Activated T-cell treated with anti-CD3 and anti-CD28 coated beads, Interleukin-2, amount 50 U/mL, for 72 hours (primary cell): ENCODE results near the gene CDH9. TPM values are rescaled to one million over a fixed set of nuclear protein-coding genes. Genes with fewer than 3 reads are reported as not detected.
"Not testable (repeated sequence)": the region's sequence is repeated elsewhere in the genome, so short reads cannot be mapped to it uniquely, and the experiment has no call there.

Experiments
- ATAC-seq, 2 donors: fragments of 150-1000 bp; cut with Tn5 transposase; replicated peaks in 1 of 2; 2 replicates each; pipeline ENCODE4 v1.10.0; 2021; ENCODE audit warnings: moderate library complexity in 2 of 2, mild to moderate bottlenecking in 1 of 2
- DNase-seq, 2 donors: peaks; one replicate each; pipeline ENCODE4 v3.0.0; 2021 to 2022; ENCODE audit warnings: mixed read lengths in 1 of 2
- H3K27ac Mint-ChIP-seq: one replicate; pipeline ENCODE4 v1.8.0; 2022; ENCODE audit warnings: mild to moderate bottlenecking, moderate library complexity, mixed read lengths
- H3K27me3 Mint-ChIP-seq: one replicate; pipeline ENCODE4 v1.8.0; 2022; ENCODE audit warnings: low read depth, mixed read lengths
- H3K36me3 Mint-ChIP-seq, 2 donors: one replicate each; pipeline ENCODE4 v1.8.0; 2022; ENCODE audit warnings: mixed read lengths in 2 of 2, mild to moderate bottlenecking in 1 of 2; ENCODE audit not compliant: insufficient read depth in 2 of 2
- H3K4me1 Mint-ChIP-seq: one replicate; pipeline ENCODE4 v1.8.0; 2022; ENCODE audit warnings: low read depth, mixed read lengths
- H3K4me3 Mint-ChIP-seq, 2 donors: one replicate each; pipeline ENCODE4 v1.8.0; 2022; ENCODE audit warnings: mild to moderate bottlenecking in 2 of 2, mixed read lengths in 2 of 2, moderate library complexity in 2 of 2
- H3K9me3 Mint-ChIP-seq, 2 donors: one replicate each; pipeline ENCODE4 v1.8.0; 2022; ENCODE audit warnings: mixed read lengths in 2 of 2
- total RNA-seq, 2 donors: library from RNA; stranded (reverse); gene quantifications; one replicate each; pipeline ENCODE4 v1.2.3, GENCODE V29; 2022

Gene CDH9
- total RNA-seq, 2 donors from 2014 or later: not detected

- not testable (repeated sequence) for H3K4me1 Mint-ChIP-seq, ATAC-seq, H3K27me3 Mint-ChIP-seq, DNase-seq, H3K27ac Mint-ChIP-seq, H3K4me3 Mint-ChIP-seq, H3K36me3 Mint-ChIP-seq
- H3K9me3 Mint-ChIP-seq: peaks cover 16 to 18% of the 10 kb centered on the region in 2 donors
Observed at GRCh38 chr5:26852450-26852849, 185.9 kb downstream of the CDH9 start.

DNA sequence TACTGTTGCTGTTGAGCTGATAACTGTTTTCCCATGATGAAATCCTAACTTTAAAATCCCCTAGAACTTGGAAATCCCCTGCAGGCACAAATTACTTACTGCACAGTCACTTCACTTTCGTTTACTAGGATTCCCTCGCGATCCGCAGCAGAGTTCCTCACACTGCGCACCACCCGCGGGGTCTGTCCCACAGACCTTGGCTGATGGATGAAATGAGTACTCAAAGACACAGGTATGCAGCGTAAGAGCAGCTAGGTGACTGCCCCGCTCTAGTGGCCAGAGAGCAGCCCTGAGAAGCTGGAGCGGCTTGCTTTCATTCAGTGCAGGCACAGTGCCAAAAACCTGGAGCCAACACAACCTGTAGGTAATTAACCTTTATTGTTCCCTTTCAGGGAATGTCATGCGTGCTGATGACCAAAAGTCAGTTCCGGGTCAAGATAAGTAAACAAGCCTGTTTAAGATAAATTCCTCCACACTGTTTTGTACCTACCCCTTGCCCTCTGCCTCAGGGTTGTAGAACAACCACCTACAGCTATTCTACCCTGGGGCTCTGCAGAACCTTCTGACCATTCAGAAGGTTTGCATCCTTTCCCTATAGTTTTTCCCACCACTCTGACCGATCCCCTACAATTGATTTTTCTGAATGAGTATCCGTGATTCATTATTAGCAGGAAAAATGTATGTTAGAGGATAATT lies 191.2 kb downstream of the CDH9 start:
- H3K9me3 Mint-ChIP-seq: peaks cover 5 to 6% of the 10 kb centered on the region in 2 donors
- no peak overlapping the region for H3K27ac Mint-ChIP-seq
- no peaks in the 10 kb centered on the region for H3K4me1 Mint-ChIP-seq

DNA sequence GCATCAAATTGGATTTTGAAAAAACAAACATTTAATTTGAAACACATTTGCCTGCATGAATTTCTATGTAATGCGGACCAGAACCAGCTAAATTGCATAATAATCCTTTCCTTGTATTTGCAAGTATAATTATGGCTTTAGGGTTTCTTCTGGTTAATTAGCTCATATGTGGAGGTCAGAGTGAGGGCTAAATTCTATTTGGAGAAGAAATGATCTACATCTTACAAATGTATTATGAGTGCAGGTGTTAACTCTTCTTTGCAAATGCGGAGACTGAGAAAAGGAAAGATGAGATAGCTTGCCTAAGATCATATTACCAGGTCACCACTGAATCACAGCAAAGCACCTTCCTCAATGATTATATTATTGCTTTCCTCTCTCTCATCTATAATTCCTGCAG lies 194.7 kb downstream of the CDH9 start:
- Mint-ChIP-seq H3K36me3 (no peaks in the 10 kb centered on the region), H3K27ac (no peak overlapping the region), H3K4me3 (no peak overlapping the region), H3K9me3 (peaks cover 4 to 12% of the 10 kb centered on the region in 2 donors), H3K27me3 (no peaks in the 10 kb centered on the region), H3K4me1 (no peaks in the 10 kb centered on the region)
- DNase-seq: no peak
- no peak for ATAC-seq

More for the DNA sequence above, 191.2 kb downstream of the CDH9 start:
- no peak for DNase-seq
- Mint-ChIP-seq H3K27me3 (no peaks in the 10 kb centered on the region), H3K4me3 (no peak overlapping the region), H3K36me3 (peaks cover 0 to 2% of the 10 kb centered on the region in 2 donors)
- ATAC-seq: no peak

GRCh38 chr5:26833596-26833995 lies 204.8 kb downstream of the CDH9 start:
- Mint-ChIP-seq H3K27ac (no peak overlapping the region), H3K9me3 (peaks cover 5 to 9% of the 10 kb centered on the region in 2 donors), H3K27me3 (no peaks in the 10 kb centered on the region), H3K4me3 (no peak overlapping the region), H3K36me3 (peaks cover 0 to 3% of the 10 kb centered on the region in 2 donors), H3K4me1 (no peaks in the 10 kb centered on the region)
- ATAC-seq: no peak
- DNase-seq: no peak
